Left lung (tissue), 10 donors: Measurements from ENCODE around the gene TIMELESS. TPM values are rescaled to one million over a fixed set of nuclear protein-coding genes. Genes with fewer than 3 reads are reported as not detected.

Experiments used
- ATAC-seq: fragments of 200-7000 bp; cut with Tn5 transposase; one replicate; pipeline ENCODE4 v1.9.1; 2020; ENCODE audit warnings: moderate library complexity
- DNase-seq, 4 donors: peaks; one replicate each; pipeline ENCODE4 v3.0.0-alpha.2; 2013 to 2020
- H3K27ac ChIP-seq, 2 donors: fragments of 200-600 bp; sonication (generic) in 1 of 2; one replicate each; pipeline versions ENCODE4 v1.5.0 to v1.8.0; 2020 to 2021
- H3K27me3 ChIP-seq, 2 donors: fragments of 200-600 bp; sonication (generic) in 1 of 2; one replicate each; pipeline versions ENCODE4 v1.5.0 to v1.8.0; 2020 to 2021
- H3K36me3 ChIP-seq, 2 donors: fragments of 200-600 bp; sonication (generic) in 1 of 2; one replicate each; pipeline versions ENCODE4 v1.5.0 to v1.8.0; 2020 to 2021
- H3K4me1 ChIP-seq, 2 donors: fragments of 200-600 bp; one replicate each; pipeline ENCODE4 v1.8.0; 2021
- H3K4me3 ChIP-seq, 2 donors: fragments of 200-600 bp; sonication (generic) in 1 of 2; one replicate each; pipeline versions ENCODE4 v1.5.0 to v1.8.0; 2020 to 2021; ENCODE audit warnings: mild to moderate bottlenecking in 1 of 2
- H3K9me3 ChIP-seq, 2 donors: fragments of 200-600 bp; sonication (generic) in 1 of 2; one replicate each; pipeline versions ENCODE4 v1.5.0 to v1.8.0; 2020 to 2021
- CTCF ChIP-seq, 2 donors: fragments of 200-600 bp; sonication (generic) in 1 of 2; IDR thresholded peaks; one replicate each; pipeline versions ENCODE4 v1.5.0 to v1.8.0; 2021; ENCODE audit warnings: antibody characterized with exemption in 2 of 2
- intact Hi-C, 2 donors: fragments of 100-400 bp; cut with DNase I; formaldehyde crosslinking; loops; one replicate each; pipeline versions ENCODE4 v1.11.2 to v1.14.2; 2022
- polyA plus RNA-seq, 6 donors: library from polyadenylated mRNA; unstranded; fragments of 120-200 nt; gene quantifications; one replicate each; pipeline ENCODE4 v1.2.1, GENCODE V29; 2013; ENCODE audit not compliant: insufficient read length in 6 of 6
- total RNA-seq, 2 donors: library from RNA; stranded (reverse); fragmentation: NEBNext Ultra II Directional; extraction: Animal tissue kit (Norgen Biotek cat#: 25700); gene quantifications; one replicate each; pipeline ENCODE4 v1.2.1, GENCODE V29; 2021
- donor health status: DM: no; HTN: yes; CAD: no.
- donor health status: DM: no; HTN: no; CAD: no.

The TIMELESS gene
- total and polyA plus RNA-seq, 8 donors, result 15.0 to 38.0 (median 30.5) TPM

- intact Hi-C loops, result no loop called here
- Histone ChIP-seq H3K4me1 (peaks cover 0 to 16% of the 10 kb centered on the region in 2 donors), H3K36me3 (no peaks in the 10 kb centered on the region), H3K4me3 (no peak overlapping the region), H3K9me3 (no peaks in the 10 kb centered on the region), H3K27me3 (no peaks in the 10 kb centered on the region), H3K27ac (no peak overlapping the region)
- DNase-seq (no peak), ATAC-seq (no peak)
- no peak for TF ChIP-seq CTCF (IDR thresholded peaks at IDR 0.05)
Measured at GRCh38 chr12:56374726-56375597, 74.3 kb downstream of the TIMELESS start.

DNA sequence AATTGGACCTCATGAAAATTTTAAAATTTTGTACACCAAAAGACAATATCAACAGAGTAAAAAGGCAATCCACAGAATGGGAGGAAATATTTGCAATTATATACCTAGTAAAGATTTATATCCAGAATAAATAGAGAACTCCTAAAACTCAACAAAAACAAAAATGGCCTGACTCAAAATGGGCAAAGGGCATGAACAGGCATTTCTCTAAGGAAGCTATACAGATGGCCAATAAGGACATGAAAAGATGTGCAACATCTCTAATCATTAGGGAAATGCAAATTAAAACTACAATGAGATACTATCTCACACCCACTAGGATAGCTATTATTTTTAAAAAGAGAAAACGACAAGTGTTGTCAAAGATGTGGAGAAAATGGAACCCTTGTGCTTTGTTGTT, 75.7 kb downstream of the TIMELESS start:
- Histone ChIP-seq H3K27ac (no peak overlapping the region), H3K27me3 (no peaks in the 10 kb centered on the region), H3K4me3 (no peak overlapping the region), H3K36me3 (no peaks in the 10 kb centered on the region), H3K4me1 (peaks cover 0 to 16% of the 10 kb centered on the region in 2 donors), H3K9me3 (no peaks in the 10 kb centered on the region)
- intact Hi-C loops, result no loop called here
- no peak for ATAC-seq
- no peak for TF ChIP-seq CTCF (IDR thresholded peaks at IDR 0.05)
- DNase-seq, result no peak

DNA sequence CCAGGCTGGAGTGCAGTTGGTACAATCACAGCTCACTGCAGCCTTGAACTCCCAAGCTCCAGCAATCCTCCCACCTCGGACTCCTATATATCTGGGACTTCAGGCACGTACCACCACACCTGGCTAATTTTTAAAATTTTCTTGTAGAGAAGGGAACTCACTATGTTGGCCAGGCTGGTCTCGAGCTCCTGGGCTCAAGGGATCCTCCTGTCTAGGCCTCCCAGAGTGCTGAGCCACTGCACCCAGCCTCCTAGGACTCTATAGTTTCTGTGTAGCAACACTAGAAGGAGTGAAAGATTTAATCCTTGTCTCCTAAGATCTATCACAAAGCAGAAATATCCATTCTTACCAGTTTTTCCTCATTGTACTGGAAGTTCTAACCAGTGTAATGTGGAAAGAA, 82.3 kb downstream of the TIMELESS start:
- TF ChIP-seq CTCF (IDR thresholded peaks at IDR 0.05), result no peak
- H3K27ac ChIP-seq, result no peak overlapping the region
- ATAC-seq, result no peak
- DNase-seq, result no peak
- no peaks in the 10 kb centered on the region for H3K9me3 ChIP-seq
- no peaks in the 10 kb centered on the region for H3K36me3 ChIP-seq
- no peaks in the 10 kb centered on the region for H3K4me1 ChIP-seq
- intact Hi-C loops, result no loop called here
- H3K27me3 ChIP-seq, result no peaks in the 10 kb centered on the region
- H3K4me3 ChIP-seq, result no peak overlapping the region

Other genes with a start within 250 kb of the TIMELESS start
- 10 to 100 TPM; 50.3 to 51.4 TPM for gene RNF41, start 227.5 kb downstream of the TIMELESS start, total RNA-seq
- gene RNF41, start 227.5 kb downstream of the TIMELESS start, polyA plus RNA-seq, result 10 to 100 TPM; 41.5 to 47.1 (median 42.0) TPM
- gene NABP2, start 225.1 kb downstream of the TIMELESS start, total RNA-seq, result 10 to 100 TPM; 32.6 to 33.8 TPM
- gene NABP2, start 225.1 kb downstream of the TIMELESS start, polyA plus RNA-seq, result 10 to 100 TPM; 21.8 to 28.5 (median 24.7) TPM
- gene SLC39A5, start 219.4 kb downstream of the TIMELESS start, total RNA-seq, result under 1 TPM in 1 of 2 donors, not detected in 1; 0.29 TPM
- gene SLC39A5, start 219.4 kb downstream of the TIMELESS start, polyA plus RNA-seq, result 1 to 10 TPM; 2.0 to 6.6 (median 4.0) TPM
- 10 to 100 TPM; 33.3 to 39.3 TPM for gene ANKRD52, start 191.0 kb downstream of the TIMELESS start, total RNA-seq
- gene ANKRD52, start 191.0 kb downstream of the TIMELESS start, polyA plus RNA-seq, result 10 to 100 TPM; 24.6 to 40.1 (median 31.7) TPM
- 10 to 100 TPM in 1 of 2 donors, 1 to 10 TPM in 1; 9.4 to 10.9 TPM for gene COQ10A, start 182.5 kb downstream of the TIMELESS start, total RNA-seq
- 10 to 100 TPM; 13.6 to 19.8 (median 14.8) TPM for gene COQ10A, start 182.5 kb downstream of the TIMELESS start, polyA plus RNA-seq
- 100 to 1,000 TPM; 193 to 213 TPM for gene CS, start 149.1 kb downstream of the TIMELESS start, total RNA-seq
- 100 to 1,000 TPM; 162 to 190 (median 177) TPM for gene CS, start 149.1 kb downstream of the TIMELESS start, polyA plus RNA-seq
- 100 to 1,000 TPM; 135 to 152 TPM for gene CNPY2, start 133.4 kb downstream of the TIMELESS start, total RNA-seq
- gene CNPY2, start 133.4 kb downstream of the TIMELESS start, polyA plus RNA-seq, result 100 to 1,000 TPM; 126 to 168 (median 146) TPM
- gene PAN2, start 115.4 kb downstream of the TIMELESS start, total RNA-seq, result 10 to 100 TPM; 49.9 to 58.4 TPM
- 100 to 1,000 TPM in 1 of 6 donors, 10 to 100 TPM in 5; 66.7 to 107 (median 82.0) TPM for gene PAN2, start 115.4 kb downstream of the TIMELESS start, polyA plus RNA-seq
- 1 to 10 TPM in 1 of 2 donors, under 1 TPM in 1; 0.73 to 1.0 TPM for gene IL23A, start 110.5 kb downstream of the TIMELESS start, total RNA-seq
- 1 to 10 TPM in 3 of 6 donors, under 1 TPM in 3; 0.69 to 1.3 (median 1.0) TPM for gene IL23A, start 110.5 kb downstream of the TIMELESS start, polyA plus RNA-seq
- 100 to 1,000 TPM; 175 to 187 TPM for gene STAT2, start 89.3 kb downstream of the TIMELESS start, total RNA-seq
- 100 to 1,000 TPM; 133 to 194 (median 162) TPM for gene STAT2, start 89.3 kb downstream of the TIMELESS start, polyA plus RNA-seq
- gene APOF, start 86.6 kb downstream of the TIMELESS start, total RNA-seq, result not detected
- under 1 TPM in 3 of 6 donors, not detected in 3; 0.13 to 0.18 (median 0.13) TPM for gene APOF, start 86.6 kb downstream of the TIMELESS start, polyA plus RNA-seq
- not detected for gene MIP, start 5.2 kb upstream of the TIMELESS start, total RNA-seq
- under 1 TPM in 1 of 6 donors, not detected in 5; 0.18 TPM for gene MIP, start 5.2 kb upstream of the TIMELESS start, polyA plus RNA-seq
- gene SPRYD4, start 19.2 kb upstream of the TIMELESS start, total RNA-seq, result 1 to 10 TPM; 2.5 to 3.3 TPM
- 1 to 10 TPM; 4.6 to 5.9 (median 5.7) TPM for gene SPRYD4, start 19.2 kb upstream of the TIMELESS start, polyA plus RNA-seq
- 1 to 10 TPM; 3.0 to 5.9 TPM for gene GLS2, start 38.7 kb upstream of the TIMELESS start, total RNA-seq
- 1 to 10 TPM; 2.3 to 3.4 (median 2.7) TPM for gene GLS2, start 38.7 kb upstream of the TIMELESS start, polyA plus RNA-seq
- 100 to 1,000 TPM in 1 of 2 donors, 10 to 100 TPM in 1; 81.2 to 113 TPM for gene RBMS2, start 72.4 kb upstream of the TIMELESS start, total RNA-seq
- 10 to 100 TPM; 49.0 to 74.9 (median 67.1) TPM for gene RBMS2, start 72.4 kb upstream of the TIMELESS start, polyA plus RNA-seq
- gene BAZ2A, start 180.9 kb upstream of the TIMELESS start, total RNA-seq, result 10 to 100 TPM; 91.0 to 96.0 TPM
- 100 to 1,000 TPM in 3 of 6 donors, 10 to 100 TPM in 3; 90.9 to 113 (median 99.6) TPM for gene BAZ2A, start 180.9 kb upstream of the TIMELESS start, polyA plus RNA-seq
- 100 to 1,000 TPM; 433 to 487 TPM for gene ATP5F1B, start 196.6 kb upstream of the TIMELESS start, total RNA-seq
- gene ATP5F1B, start 196.6 kb upstream of the TIMELESS start, polyA plus RNA-seq, result 100 to 1,000 TPM; 528 to 661 (median 622) TPM
- gene PTGES3, start 238.9 kb upstream of the TIMELESS start, total RNA-seq, result 100 to 1,000 TPM; 164 to 210 TPM
- 100 to 1,000 TPM; 224 to 303 (median 278) TPM for gene PTGES3, start 238.9 kb upstream of the TIMELESS start, polyA plus RNA-seq